ENCODE data around the gene PPP1R8.

The PPP1R8 gene

GRCh38 chr1:27894521-27894920, 63.9 kb downstream of the PPP1R8 start:
- no peak for DNase-seq (ENCODE audit: low spot score)

Measured in AG20443 (cell line).